HG02970 (cell line): ENCODE results near the gene SLC6A5.
"Not testable (repeated sequence)": the region's sequence is repeated elsewhere in the genome, so short reads cannot be mapped to it uniquely, and the experiment has no call there.

Experiments used
- ATAC-seq: cut with Tn5 transposase; IDR thresholded peaks from one replicate; pipeline ENCODE4 v1.9.1; 2021; ENCODE audit warnings: mild to moderate bottlenecking, moderate library complexity, moderate number of reproducible peaks; ENCODE audit not compliant: unreplicated experiment, low FRiP score

SLC6A5 gene

DNA sequence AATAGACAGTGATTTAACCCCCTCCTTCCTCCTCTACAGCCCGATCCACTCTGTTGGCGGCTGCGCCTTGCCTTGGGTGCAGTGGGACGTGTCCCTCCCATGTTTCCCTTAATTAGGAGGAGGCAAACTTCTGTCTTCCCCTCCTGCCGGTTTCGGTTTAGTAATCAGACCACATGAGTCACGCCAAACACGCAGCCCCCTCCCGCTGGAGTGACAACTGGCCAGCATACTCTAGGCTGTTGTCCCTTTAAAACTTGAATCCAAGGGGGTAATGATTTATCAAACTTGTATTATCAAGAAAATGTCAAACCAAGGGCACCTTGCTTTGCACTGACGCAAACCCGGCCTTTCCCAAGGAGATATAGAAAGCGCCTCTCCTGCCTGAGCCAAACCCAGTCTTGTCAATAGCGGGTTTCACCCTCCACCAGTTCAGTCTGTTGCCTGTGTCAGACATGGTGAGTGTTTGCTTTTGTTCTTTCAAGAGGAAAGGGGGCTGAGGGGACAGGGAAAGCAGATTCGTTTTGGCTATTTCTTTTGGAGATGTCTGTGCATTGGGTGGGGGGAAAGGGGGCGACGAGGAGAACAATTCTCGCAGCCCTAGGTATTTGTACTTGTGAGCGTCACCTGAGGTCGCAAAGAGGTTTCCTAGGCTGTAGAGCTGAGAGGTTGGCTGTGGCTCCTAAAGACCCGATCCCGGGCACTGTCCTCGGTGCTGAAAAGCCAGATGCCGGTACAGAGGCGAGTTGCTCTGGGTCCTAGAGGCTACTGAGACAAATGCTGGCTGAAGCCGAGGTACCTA is at the start of gene SLC6A5:
SLC6A5 (plus strand) TSS at position 388 of the 799 bp plus-strand sequence; CDS start at position 453, 65 bp downstream.
- no peak for ATAC-seq

DNA sequence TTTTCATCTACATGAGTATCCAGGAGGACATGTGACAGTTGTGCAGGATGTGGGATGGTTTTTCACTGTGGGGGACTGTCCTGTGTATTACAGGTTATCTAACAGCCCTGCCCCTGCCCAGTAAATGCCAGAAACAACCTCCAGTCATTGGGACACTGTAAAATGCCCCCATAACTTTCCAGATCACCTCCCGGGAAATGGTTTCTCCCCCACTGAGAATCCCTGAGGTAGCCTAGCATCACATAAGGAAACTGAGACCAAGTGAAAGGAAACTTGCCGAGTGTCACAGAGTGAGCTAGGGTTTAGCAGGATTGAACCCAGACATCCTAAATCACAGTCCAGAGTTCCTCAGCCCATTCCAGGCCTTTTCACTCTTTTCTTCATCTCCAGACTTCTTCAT is 48.3 kb upstream of the SLC6A5 start:
- ATAC-seq, result no peak

DNA sequence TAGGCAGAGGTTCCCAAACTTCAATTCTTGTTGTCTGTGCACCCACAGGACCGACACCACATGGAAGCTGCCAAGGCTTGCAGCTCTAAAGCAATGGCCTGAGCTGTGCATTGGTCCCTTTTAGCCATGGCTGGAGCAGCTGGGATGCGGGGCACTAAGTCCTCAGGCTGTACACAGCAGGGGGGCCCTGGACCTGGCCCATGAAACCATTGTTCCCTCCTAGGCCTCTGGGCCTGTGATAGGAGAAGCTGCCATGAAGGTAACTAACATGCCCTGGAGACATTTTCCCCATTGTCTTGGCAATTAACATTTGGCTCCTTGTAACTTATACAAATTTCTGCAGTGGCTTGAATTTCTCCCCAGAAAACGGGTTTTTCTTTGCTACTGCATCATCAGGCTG is 43.6 kb upstream of the SLC6A5 start:
- ATAC-seq, result no peak

DNA sequence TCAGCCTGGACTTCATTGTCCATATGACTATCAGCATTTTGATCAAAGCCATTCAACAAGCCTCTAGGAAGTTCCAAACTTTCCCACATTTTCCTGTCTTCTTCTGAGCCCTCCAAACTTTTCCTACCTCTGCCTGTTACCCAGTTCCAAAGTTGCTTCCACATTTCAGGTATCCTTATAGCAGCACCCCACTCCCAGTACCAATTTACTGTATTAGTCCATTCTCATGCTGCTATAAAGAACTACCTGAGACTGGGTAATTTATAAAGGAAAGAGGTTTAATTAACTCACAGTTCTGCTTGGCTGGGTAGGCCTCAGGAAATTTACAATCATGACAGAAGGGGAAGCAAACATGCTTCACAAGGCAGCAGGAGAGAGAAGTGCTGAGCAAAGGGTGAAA is 43.0 kb upstream of the SLC6A5 start:
- not testable (repeated sequence) for ATAC-seq

DNA sequence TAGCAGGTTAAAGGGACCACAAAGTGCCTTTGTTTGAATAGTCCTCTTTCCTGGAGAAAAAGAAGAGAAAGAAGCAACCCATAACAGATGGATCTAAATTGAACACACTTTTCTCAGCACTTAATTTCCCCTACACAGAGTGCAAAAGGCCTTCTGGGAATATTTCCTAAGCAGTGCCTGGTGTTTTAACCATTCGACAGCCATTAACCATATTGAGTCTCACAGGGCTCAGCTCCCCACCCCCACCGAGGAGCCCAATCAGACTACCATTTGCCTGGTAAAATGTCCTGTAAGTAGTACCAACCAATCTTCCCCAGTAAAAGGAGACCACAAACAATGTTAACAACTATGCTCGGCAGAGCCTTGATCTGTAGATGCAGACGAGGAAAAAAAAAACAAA is 40.7 kb upstream of the SLC6A5 start:
- no peak for ATAC-seq

DNA sequence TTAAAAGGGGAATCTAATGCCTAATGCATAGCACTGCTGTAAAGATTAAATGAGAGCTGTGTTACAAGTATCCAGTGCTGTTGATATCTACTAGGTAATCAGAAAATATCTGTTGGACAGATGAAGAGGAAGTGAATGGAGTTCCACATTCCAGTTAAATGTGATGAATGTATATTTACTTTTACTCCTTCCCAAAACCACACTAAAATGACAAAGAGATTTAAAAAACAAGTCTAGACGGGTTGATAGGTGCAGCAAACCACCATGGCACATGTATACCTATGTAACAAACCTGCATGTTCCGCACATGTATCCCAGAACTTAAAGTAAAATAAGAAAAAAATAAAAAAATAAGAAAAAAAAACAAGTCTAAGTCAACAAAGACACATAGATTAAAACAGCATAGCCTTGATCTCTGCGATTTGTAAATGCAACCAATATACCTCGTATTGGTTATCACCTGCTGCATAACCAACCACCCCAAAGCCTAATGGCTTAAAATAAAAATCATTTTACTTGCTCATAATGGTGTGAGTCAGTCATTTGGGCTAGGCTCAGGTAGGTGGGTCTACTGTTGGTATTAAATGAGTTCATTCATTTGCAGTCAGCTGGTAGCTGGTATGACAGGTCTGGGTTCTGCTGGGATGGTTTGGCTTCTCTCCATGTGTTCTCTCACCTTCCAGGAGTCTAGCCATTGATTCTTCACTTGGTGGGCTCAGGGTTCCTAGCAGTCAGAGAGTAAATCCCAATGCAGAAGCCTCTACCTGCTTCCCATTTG is 39.7 kb upstream of the SLC6A5 start:
- no peak for ATAC-seq

DNA sequence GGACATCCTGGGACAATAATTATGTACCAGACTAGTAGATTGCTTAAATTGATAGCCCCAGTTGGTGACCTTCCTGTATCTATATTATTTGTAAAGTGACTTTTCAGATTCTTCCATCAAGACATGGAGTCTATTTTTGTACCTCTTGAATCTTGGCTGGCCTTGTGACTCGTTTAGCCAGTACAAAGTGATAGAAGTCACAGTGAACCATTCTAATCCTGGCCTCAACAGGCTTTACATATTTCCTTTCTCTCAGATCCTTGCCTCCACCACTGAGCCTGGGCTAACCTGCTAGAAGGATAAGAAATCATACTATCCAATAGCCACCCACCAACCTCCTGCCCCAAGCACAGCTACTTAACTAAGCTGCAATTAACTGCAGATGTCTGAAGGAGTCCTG is 37.5 kb upstream of the SLC6A5 start:
- ATAC-seq, result no peak

DNA sequence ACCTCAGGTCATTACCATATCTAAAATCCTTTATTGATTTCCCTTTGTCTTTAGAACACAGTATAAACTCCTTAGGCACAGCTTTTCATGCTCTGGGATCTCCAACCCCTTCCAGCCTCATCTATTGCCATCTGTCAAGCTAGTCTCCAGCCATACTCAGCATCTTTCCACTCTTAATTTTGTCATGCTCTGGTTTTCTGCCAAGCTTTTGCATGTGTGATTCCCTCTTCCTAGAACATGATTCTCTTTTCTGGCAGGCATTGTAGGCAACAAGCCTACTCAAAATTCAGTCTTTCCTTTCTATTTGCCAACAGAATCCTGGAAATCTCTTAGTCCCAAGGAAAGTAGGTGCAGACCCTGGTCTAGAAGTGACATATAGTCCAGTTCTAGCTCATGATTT is 35.5 kb upstream of the SLC6A5 start:
- ATAC-seq, result no peak

DNA sequence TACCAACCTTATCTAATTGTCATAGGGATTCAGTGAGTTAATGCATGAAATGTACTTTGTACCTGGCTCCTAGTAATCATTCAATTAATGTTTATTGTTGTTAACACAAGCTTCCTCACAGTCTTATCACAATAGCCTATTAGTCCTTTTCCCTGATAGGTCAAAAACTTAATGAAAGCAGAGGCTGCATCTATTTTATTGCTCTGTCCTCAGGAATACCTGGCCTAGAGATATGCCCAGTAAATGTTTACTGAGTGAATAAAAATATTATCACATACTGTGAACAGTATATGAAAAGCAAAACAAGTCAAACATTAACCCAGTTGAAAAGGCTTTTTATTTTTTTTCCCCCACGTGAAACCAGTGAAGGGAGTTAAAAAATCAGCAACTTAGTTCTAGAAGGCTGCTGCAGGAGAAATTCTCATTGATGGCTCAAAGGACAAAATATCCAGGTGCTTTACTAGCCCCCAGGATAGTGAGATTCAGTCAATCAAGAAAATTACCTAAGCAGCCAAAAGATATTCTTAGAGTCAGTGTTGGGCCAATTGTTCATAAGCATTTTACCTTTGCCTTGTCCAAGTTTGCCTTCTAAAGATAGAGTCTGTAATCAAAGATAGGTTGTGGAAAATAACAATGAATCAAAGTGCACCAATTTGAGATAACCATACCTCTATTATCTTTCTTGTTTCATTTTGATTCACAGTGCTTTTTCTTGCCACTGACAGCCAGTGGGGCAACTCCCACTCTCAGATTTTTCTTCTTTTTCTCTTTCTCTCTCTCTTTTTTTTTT is 34.4 kb upstream of the SLC6A5 start:
- ATAC-seq, result no peak

DNA sequence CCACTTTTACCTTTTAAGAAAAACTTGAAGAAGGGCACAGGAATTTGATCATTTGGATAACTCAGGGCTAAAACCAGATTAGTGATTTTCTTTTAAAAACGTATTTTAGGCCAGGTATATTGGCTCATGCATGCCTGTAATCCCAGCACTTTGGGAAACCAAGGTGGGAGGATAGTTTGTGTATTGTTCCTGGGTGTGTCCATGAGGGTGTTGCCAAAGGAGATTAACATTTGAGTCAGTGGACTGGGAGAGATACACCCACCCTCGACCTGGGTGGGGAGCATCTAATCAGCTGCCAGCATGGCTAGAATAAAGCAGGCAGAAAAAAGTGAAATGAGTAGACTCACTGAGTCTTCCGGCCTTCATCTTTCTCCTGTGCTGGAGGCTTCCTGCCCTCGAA is 33.3 kb upstream of the SLC6A5 start:
- ATAC-seq, result not testable (repeated sequence)

DNA sequence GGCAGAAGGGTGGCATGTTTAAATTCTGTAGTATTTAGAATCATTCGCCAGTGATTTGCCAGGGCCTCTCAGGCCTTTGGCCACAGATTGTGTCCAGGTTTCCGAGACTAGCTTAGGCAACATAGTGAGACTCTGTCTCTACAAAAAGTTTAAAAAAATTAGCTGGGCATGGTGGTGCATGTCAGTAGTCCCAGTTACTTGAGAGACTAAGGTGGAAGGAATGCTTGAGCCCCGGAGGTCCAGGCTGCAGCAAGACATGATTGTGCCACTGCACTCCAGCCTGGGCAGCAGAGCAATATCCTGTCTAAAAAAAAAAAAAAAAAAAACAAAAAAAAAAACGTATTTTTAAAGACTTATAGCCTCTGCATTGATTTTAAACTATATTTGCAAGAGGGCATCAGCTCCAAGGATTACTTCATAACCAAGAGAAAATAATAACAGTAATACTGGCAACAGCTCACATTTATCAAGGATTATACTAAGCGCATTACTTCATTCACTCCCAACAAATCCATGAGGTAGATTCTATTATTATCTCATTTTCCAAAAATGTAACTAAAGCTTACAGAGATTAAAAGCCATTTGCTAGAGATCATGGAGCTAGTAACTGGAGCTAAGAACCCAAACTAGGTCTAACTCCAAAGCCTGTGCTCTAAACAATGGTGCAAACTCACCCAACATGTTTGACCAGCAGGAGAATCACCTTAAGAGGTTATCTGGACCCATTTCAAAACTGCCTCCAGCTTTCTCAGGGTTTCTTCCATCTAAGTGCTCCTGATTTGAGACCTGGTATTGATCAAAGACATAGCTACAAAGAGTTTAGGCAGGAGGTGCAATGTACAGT is 32.6 kb upstream of the SLC6A5 start:
- ATAC-seq, result no peak

DNA sequence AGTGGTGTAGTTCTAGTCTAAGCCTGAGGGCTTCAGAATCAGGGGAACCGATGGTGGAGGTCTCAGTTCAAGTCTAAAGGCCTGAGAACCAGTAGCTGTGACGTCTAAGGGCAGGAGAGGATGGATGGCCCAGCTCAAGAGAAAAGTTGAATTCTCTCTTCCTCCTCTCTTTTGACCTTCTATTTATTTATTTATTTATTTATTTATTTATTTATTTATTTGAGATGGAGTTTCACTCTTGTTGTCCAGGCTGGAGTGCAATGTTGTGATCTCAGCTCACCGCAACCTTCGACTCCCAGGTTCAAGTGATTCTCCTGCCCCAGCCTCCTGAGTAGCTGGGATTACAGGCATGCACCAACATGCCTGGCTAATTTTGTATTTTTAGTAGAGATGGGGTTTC is 19.7 kb upstream of the SLC6A5 start:
- not testable (repeated sequence) for ATAC-seq

DNA sequence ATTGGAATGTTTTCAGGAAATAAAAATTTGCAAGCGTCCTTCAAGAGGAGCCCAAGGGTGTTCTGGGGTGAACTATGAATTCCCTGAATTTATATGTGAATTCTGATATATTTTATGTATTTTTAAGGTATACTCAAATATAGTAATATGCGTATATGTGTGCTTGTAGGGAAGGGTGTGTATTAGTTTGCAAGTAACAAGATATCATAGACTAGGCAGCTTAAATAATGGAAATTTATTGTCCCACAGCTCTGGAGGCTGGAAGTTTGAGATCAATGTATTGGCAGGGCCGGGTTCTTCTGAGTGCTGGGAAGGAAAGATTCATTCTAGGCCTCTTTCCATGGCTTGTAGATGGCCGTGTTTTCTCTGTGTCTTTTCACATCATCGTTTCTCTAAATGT is 16.2 kb upstream of the SLC6A5 start:
- no peak for ATAC-seq

DNA sequence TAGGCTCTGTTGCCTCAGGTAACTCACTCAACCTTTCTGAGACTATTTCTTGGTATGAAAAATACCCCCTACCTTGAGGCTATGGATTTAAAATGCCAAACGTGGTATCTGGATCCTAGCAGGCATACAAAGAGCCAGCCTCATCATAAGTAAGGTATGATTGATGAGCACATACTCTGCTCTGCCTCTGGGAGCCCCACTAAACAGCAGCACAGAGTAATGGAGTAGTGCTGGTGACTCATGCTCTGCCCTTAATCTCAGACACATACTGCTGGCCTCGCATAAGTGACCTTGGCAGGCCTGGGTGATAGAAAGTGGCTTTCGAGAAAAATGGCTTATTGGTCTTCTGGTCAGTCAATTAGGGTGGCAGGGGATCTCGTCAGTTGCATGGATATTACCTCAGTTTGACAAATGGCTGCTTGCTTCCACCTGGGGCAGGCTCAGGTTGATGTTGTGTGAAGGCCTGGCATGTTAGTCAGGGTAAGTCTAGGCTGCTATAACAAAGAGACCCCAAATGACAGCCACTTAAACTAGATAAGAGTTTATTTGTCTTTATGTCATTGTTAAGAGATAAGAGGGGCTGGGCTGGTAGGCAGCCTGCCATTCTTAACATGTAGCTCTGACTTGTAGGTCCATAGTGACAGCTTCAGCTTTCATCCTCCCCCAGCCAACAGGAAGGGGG is 15.2 kb upstream of the SLC6A5 start:
- no peak for ATAC-seq

DNA sequence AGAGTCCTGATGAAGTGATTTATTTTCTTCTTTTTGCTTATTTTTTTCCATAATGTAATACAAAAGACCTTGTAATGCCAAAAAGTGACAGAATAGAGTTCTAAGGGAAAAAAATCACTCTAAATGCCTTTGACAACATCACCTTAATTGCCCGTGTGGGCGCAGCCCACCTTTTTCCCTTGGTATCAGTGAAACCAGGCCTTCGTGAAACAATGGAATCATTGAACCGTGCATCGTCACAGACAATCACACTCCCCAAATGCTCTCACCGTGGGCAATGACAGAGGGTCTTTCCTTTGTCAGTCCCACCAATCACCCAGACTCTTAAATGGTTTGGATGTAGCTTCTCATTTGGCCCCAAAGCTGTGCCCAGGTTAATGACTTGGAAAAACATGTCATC is 9.6 kb upstream of the SLC6A5 start:
- no peak for ATAC-seq

DNA sequence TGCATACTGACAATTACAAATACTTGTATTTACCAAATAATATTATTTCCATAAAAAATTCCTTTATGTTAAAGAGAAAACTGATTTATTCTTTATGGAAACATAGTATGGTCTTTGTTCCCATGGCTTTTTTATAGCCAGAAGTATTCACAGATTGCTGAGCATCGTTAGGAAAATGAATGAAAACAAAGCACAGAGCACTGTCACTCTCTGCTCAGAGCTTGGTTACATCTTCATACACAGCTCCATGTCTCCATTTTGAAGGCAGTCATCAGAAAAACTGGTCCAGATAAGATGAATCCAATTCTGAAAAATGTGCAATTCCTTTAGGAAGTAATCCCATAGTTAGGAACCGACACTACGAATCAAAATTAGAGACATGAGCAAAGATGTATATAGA is 9.0 kb upstream of the SLC6A5 start:
- no peak for ATAC-seq

DNA sequence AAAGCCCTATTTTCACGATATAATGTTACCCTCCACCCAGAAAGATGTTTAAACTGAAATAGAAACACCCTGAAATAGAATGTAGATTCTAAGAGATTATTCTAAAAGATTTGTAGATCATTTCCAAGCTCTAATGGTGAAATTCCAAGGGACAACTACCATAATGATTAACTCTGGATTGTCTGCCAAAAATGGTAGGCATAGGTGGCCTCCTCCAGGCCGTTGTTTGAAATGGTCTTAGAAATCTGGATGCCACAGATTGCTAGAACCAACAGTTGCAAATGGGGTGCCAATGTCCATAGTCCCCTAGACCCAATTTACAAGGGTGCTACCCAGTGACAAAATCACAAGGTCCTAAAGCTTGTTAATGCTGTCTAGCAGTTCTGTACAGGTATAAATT is 6.7 kb upstream of the SLC6A5 start:
- no peak for ATAC-seq

DNA sequence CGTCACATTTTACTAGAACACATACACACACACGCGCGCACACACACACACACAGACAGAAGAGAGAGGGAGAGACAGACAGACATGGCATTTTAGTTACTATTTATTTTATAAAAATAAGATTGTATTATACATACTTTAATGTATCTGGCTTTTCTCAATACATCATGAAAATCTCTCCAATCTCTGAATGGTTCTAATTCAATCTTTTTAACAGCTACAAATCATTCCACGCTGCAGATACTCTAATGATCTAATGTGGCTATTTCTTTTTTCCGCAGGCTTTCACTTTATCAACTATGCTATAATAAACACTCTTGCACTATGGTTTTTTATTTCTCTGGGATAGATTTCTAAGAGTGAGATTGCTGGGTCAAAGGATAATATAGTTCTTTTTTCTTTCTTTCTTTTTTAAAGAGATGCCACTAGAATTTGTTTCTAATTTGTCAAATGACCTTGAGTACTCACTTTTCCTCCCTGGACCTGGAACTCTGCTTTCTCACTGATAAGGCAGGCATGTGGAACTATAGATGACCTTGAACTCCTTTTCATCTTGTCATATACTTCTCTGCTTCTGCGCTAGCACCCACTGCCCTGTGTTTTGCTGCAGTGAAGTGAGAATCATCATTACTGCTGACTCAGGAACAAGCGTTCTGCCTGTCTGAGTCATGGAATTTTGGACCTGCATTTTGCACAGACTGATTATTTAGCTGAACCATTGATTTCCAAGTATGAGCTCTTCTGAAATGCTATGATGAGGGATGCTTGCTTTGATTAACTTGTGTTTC is 4.9 kb upstream of the SLC6A5 start:
- ATAC-seq, result no peak

DNA sequence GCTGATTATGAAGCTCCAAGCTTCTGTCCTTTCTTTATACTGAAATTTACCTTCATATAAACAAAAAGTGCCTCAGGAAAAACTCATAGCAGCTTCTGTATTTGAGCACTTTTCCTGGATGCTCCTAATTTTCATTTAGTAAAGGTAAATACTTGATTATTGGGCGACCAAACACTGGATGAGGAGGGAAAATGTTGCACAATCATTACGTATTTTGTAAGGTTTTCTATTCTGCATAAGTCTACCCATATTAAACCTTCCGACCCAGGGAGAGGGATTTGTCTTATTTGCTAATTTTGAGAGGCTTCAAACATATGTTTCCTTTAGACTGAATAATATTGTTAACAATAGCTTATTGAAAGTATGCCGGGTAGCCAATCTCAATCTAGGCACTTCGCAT is 4.3 kb upstream of the SLC6A5 start:
- no peak for ATAC-seq
